HL-60 (cell line): ENCODE results near the gene PRRG2.

ENCODE experiments used
- DNase-seq, 2 experiments: peaks; one replicate each; pipeline ENCODE4 v3.0.0-alpha.2; 2010 to 2020; ENCODE audit warnings: low read depth in 1 of 2, low spot score in 1 of 2
- H3K27ac ChIP-seq: fragments of 250-450 bp; sonication (Bioruptor Pico); replicated peaks from 2 replicates; pipeline ENCODE4 v1.5.1; 2020; ENCODE audit warnings: mild to moderate bottlenecking, moderate library complexity
- H3K27me3 ChIP-seq: fragments of 250-450 bp; sonication (Bioruptor Pico); 2 replicates; pipeline ENCODE4 v1.5.1; 2021; ENCODE audit warnings: mild to moderate bottlenecking, moderate library complexity; ENCODE audit not compliant: insufficient read depth, poor library complexity, severe bottlenecking
- H3K4me3 ChIP-seq: replicated peaks from 2 replicates; pipeline ENCODE4 v1.5.1; 2011; ENCODE audit warnings: mild to moderate bottlenecking, control low read depth, low read length; ENCODE audit not compliant: insufficient read depth
- CTCF ChIP-seq: IDR thresholded peaks from one replicate; pipeline ENCODE4 v1.5.1; 2011; ENCODE audit warnings: low read length, control low read depth, inconsistent platforms; ENCODE audit not compliant: insufficient read depth
- GABPA ChIP-seq: IDR thresholded peaks from 2 replicates; pipeline ENCODE4 v1.6.1; 2012; ENCODE audit warnings: low read depth
- POLR2AphosphoS5 ChIP-seq: IDR thresholded peaks from 2 replicates; pipeline ENCODE4 v1.6.1; 2012; ENCODE audit warnings: low read depth
- REST ChIP-seq: IDR thresholded peaks from 2 replicates; pipeline ENCODE4 v1.6.1; 2012; ENCODE audit warnings: low read depth; ENCODE audit not compliant: insufficient replicate concordance
- SPI1 ChIP-seq: IDR thresholded peaks from 2 replicates; pipeline ENCODE4 v1.6.1; 2012; ENCODE audit warnings: low read depth, mild to moderate bottlenecking, borderline replicate concordance

Gene PRRG2

GRCh38 chr19:49635530-49636232 lies 54.6 kb downstream of the PRRG2 start:
- no peak overlapping the region for H3K4me3 ChIP-seq
- H3K27me3 ChIP-seq: no peaks in the 10 kb centered on the region
- H3K27ac ChIP-seq: no peak overlapping the region
- no peak for TF ChIP-seq CTCF
- no peak for TF ChIP-seq GABPA
- no peak for TF ChIP-seq POLR2AphosphoS5
- no peak for TF ChIP-seq REST
- no peak for TF ChIP-seq SPI1
- DNase-seq: no peak

- TF ChIP-seq GABPA (no peak), CTCF (no peak), REST (no peak), POLR2AphosphoS5 (no peak), SPI1 (no peak)
- DNase-seq: no peak
- H3K27ac ChIP-seq: no peak overlapping the region
- no peak overlapping the region for H3K4me3 ChIP-seq
- no peaks in the 10 kb centered on the region for H3K27me3 ChIP-seq
Measured at GRCh38 chr19:49636233-49636932, 55.3 kb downstream of the PRRG2 start.

GRCh38 chr19:49637821-49638738 lies 57.0 kb downstream of the PRRG2 start:
- DNase-seq: peak; percentile 43 to 53
- H3K27me3 ChIP-seq: no peaks in the 10 kb centered on the region
- TF ChIP-seq SPI1 (no peak), REST (no peak)
- H3K4me3 ChIP-seq: no peak overlapping the region
- H3K27ac ChIP-seq: no peak overlapping the region
